ENCODE data around the gene NANOS3. TPM values are rescaled to one million over a fixed set of nuclear protein-coding genes. Genes with fewer than 3 reads are reported as not detected.

NANOS3 gene
- total RNA-seq, 1 donor from 2014 or later = 0.68 TPM

DNA sequence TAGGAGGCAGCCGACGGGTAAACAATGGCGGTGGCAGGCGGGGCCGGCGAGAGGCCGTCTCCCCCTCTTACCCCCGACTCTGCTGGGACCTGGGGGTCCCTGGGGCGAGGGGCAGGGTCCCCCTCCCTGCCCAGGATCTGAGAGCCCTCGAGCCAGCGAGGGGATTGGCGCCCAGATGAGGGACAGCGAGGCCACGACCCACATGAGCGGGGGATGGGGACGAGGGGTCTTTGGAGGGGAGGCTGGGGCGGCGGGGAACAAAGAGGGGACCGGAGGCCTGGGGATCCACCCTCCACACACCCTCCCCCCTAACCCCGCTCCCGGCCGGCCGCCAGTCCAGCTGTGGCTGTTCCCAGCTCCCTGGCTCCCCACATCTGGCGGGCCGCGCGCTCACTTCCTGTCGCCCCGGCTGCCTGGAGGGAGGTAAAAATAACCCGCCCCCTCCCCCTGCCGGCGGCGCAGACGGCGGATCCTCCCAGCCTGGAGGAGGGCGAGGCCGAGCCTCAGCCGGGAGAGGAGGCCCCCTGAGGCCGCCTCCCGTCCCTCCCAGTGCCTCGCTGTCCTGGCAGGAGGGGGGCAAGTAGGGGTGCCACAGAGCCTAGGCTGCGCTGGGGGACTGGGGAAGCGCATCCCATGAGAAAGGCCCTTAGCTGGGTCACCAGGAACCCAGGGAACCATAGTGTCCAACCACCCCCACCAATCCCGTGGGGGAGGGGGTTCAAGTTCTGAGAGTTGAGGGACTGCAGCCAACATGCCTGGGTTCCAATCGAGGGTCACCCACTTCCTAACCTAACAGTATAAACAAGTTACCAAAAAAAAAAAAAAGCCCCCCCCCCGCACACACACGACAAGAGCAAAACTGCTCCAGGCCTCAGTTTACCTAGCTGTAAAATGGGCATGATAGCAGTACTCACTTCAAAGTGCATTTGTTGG lies 29.3 kb upstream of the NANOS3 start:
- Histone ChIP-seq H3K4me3 (peak overlapping the region; percentile 59), H3K9me3 (no peaks in the 10 kb centered on the region), H3K27me3 (ENCODE audit: low read depth) (no peaks in the 10 kb centered on the region), H3K36me3 (no peaks in the 10 kb centered on the region), H3K27ac (peak overlapping the region; percentile 100), H3K4me1 (peaks cover 76% of the 10 kb centered on the region)
- intact Hi-C loops (cut with DNase I) = no loop called here
- TF ChIP-seq, protein P1, sequence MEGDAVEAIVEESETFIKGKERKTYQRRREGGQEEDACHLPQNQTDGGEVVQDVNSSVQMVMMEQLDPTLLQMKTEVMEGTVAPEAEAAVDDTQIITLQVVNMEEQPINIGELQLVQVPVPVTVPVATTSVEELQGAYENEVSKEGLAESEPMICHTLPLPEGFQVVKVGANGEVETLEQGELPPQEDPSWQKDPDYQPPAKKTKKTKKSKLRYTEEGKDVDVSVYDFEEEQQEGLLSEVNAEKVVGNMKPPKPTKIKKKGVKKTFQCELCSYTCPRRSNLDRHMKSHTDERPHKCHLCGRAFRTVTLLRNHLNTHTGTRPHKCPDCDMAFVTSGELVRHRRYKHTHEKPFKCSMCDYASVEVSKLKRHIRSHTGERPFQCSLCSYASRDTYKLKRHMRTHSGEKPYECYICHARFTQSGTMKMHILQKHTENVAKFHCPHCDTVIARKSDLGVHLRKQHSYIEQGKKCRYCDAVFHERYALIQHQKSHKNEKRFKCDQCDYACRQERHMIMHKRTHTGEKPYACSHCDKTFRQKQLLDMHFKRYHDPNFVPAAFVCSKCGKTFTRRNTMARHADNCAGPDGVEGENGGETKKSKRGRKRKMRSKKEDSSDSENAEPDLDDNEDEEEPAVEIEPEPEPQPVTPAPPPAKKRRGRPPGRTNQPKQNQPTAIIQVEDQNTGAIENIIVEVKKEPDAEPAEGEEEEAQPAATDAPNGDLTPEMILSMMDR (IDR thresholded peaks at IDR 0.05) = peak; percentile 36
- DNase-seq (peak; percentile 95), ATAC-seq (peak; percentile 65 to 75)

DNA sequence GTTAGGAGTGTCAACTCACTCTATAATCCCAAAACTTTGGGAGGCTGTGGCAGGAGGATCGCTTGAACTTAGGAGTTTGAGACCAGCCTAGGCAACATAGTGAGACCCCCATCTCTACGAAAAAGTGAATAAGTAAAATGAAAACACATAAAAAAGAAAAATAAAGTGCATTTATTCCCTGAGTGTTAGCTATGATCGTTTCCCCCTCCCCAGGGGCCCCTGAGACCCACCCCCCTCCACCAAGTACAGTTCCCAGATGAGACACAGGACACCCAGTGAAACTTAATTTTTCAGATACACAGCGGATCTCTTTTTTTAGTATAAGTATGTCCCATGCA lies 28.6 kb upstream of the NANOS3 start:
- H3K36me3 ChIP-seq = no peaks in the 10 kb centered on the region
- H3K4me3 ChIP-seq = no peak overlapping the region
- intact Hi-C loops (cut with DNase I) = no loop called here
- TF ChIP-seq, protein P1 (IDR thresholded peaks at IDR 0.05) = no peak
- H3K9me3 ChIP-seq = no peaks in the 10 kb centered on the region
- H3K4me1 ChIP-seq = peaks cover 72% of the 10 kb centered on the region
- H3K27ac ChIP-seq = peak overlapping the region; percentile 100
- no peak for ATAC-seq
- DNase-seq = no peak
- no peaks in the 10 kb centered on the region for H3K27me3 ChIP-seq (ENCODE audit: low read depth)

DNA sequence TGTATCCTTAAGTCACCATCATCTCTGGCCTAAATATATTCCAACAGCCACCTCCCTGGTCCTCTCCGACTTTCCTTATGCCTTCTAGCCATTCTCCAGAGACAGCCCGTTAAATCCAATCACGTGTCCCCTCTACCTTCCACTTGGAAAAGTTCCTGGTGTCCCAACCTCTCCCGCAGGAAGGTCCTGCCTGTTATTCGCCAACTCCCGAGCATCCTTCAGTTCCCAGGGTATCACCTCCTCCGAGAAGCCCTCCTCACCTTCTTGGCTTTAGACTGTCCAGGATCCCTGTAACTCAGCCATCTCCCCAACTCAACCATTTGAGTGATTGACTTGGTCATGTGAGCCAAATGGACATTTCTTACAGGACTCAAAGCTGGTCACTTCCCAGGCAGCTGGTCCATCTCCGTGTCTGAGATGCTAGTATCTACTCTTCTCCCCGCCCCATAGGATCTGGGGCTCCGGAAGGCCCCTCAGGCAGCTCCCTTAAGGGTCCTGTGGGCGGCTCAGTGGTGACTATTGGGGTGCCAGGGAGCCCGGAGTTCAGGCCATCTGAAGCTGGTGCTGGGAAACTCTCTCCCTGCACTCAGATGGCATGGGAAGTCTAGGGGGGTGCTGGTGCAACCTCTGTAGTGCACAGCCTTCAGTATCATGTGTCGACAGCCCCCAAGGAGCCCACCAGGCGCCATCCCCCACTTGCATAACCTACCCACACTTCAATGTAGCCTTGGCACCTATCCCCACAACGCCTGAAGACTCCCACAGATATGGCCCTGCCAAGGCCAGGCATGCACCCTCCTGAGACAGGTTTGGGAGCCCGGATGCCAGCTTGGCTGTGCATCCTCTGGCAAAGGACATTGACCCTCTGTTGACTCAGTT lies 27.9 kb upstream of the NANOS3 start:
- intact Hi-C loops (cut with DNase I) = no loop called here
- ATAC-seq = no peak
- TF ChIP-seq, protein P1 (IDR thresholded peaks at IDR 0.05) = no peak
- no peak for DNase-seq
- H3K27me3 ChIP-seq (ENCODE audit: low read depth) = no peaks in the 10 kb centered on the region
- no peak overlapping the region for H3K4me3 ChIP-seq
- H3K27ac ChIP-seq = peak overlapping the region; percentile 100
- H3K4me1 ChIP-seq = peaks cover 64% of the 10 kb centered on the region
- no peaks in the 10 kb centered on the region for H3K9me3 ChIP-seq
- no peaks in the 10 kb centered on the region for H3K36me3 ChIP-seq

DNA sequence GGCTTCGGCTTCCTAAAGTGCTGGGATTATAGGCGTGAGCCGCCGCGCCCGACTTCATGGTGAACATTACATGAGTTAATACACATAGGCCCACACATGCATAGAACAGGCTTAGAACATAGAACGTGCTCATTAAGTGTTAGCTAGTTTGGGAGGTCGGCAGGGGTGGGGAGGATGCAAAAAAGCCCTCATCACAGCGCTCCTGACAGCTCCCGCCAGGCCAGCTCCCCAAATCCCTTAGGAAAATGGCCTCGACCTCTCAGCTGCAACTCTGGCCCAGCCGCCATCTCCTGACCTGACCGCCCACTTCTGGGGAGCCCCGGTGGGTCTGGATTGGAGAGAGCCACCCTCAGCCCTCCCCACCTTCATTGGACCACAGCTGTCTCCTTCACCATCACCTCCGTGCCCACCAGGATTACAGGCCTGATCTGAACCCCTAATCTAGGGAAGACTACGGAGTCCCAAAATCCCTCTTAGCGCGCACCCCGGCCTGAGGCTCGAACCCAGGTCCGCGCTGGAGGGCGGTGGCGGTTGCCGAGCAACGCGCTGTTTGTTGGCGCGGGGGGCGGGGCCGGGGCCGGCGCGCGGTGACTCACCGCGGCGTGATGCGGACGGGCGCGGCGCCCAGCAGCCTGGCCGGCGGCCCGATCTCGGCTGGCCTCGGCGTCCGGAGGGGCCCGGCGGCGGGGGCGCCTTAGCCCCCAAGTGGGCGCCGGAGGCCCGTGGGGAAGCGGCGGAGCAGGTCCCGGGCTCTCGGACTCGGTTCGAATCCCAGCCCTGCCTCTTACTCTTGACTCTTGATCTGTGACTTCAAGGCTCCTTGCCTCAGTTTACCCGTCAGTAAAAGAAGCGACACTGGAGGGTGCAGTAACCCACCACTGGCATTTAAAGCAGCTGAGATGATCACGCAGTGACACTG lies 26.7 kb upstream of the NANOS3 start:
- Histone ChIP-seq H3K4me1 (peaks cover 56% of the 10 kb centered on the region), H3K27ac (peak overlapping the region; percentile 100)
- DNase-seq = peak; percentile 91

More for the DNA sequence above, 26.7 kb upstream of the NANOS3 start:
- intact Hi-C loops (cut with DNase I) = no loop called here
- peak overlapping the region; percentile 47 for H3K4me3 ChIP-seq
- ATAC-seq = peak; percentile 54 to 64
- H3K27me3 ChIP-seq (ENCODE audit: low read depth) = no peaks in the 10 kb centered on the region
- TF ChIP-seq, protein P1 (IDR thresholded peaks at IDR 0.05) = no peak
- H3K36me3 ChIP-seq = no peaks in the 10 kb centered on the region
- no peaks in the 10 kb centered on the region for H3K9me3 ChIP-seq

All from lower lobe of right lung (tissue), 2 donors.